NCI-H2196 treated with DMSO at 0.1 percent for 48 hours (cell line): Measurements from ENCODE around the gene PMPCA.

Source experiments
- DNase-seq: peaks from one replicate; lab custom pipeline; 2025; ENCODE audit not compliant: unreplicated experiment; lab: John Stamatoyannopoulos, UW

The PMPCA gene

DNA sequence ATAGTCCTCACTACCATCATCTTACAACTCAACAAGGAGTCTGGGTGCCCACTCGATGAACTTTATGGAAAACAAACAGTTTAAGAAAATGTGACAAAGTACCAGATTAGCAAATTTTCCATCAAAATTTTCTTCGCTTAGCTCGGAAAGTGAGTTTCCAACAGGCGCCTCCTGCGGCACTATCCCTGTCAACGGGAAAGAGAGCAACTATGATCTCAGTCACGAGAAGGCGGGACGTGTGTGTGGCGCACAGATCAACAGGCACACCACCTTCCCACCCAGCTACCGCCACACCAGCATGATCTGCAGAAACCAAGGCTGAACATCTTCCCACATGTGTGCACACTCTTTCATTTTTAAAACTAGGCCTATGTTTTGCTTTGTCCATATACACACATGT, 42.9 kb downstream of the PMPCA start:
- DNase-seq: no peak

DNA sequence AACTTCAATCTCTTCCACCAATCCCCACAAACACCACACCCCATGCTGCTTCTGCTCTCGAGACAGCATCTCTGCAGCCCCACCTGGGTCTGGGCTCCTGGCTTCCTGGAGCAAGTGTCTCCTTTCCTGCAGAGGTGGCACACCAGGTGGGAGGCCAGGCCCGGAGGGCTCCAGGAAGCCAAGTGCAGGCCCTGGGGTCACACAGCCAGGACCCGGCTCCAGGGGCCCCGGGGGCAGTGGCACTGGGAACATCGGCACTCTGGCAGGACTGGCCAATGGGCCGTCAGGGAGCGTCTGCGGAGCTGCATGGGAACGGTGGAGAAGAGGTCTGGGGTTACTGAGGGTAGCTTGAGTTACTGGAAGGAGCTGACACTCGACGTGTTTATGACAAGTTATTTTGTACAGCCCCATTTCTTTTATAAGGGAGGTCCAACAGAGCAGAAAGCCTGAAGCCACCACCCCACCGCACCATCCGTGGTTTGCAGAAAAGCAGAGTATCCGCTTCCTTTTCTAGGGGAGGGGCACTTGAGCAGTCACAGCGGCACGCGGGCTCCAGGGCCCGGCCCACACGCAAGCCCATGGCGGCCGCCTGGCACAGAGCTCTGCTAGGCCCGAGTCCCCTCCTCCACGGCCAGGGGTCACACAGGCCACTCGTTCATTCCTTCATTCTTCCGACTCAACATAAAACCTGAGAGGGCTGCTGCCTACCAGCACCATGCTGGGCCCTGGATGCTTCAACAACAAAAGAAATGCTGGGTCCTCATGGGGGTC, 43.8 kb downstream of the PMPCA start:
- no peak for DNase-seq

DNA sequence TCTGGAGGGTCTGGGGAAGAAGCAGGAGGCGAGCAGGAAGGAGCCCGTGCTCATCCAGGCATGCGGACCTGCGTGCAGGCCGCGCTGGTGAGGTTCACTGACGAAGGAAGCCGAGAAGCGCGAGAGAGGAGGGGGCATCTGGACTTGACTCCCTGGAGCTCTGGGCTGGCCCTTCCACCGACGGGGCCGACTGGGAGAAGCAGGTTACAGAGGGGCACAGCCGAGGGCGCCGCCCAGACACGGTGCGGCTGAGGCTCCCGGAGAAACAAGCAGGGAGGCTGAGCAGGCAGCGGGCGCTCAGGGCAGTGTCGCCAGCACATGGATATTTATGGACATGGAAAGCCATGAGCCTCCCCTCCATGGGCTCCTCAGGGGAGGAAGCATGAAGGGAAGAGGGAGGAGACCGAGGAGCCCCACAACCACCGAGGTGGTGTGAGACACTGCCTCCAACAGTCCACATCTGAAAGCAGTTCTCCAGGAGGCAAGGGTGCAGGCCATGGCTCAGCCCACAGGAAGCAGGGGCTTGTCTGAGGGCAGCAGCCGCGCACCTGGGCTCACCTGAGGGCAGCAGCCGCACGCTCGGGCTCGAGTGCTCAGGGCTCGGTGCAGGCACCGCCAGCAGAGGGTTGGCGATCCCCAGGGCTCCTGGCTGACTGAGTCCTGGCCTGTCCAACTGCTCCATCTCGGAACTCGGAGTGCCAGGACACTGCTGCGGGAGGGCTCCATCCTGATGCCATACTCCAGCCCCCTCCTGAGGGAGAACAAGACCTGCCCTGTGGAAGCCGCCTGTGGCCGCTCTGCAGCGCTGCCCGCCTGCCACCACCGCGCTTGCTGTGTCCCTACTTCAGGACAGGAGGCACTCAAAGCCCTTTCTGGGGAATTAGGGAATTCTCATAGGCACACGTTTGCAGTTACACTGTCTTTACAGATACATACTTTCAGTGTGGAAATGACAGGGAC, 44.9 kb downstream of the PMPCA start:
- no peak for DNase-seq

DNA sequence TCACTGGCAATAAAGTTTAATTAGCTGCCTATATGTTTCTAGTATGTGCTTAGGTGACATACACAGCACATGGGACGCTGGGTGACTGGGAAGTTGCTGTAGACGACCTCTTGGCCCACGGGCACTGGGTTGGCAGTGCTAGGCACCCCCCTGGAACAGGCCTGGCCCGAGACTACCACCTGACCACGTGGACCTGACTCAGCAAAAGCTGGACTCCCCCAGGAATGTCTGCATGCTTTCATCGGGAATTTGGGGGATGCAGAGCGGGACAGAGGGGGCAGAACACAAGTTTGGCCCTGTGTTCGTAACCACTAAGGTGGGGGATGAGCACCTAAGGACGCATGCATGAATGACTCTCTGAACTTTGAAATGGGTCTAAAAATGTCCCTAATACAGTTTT, 45.8 kb downstream of the PMPCA start:
- no peak for DNase-seq

DNA sequence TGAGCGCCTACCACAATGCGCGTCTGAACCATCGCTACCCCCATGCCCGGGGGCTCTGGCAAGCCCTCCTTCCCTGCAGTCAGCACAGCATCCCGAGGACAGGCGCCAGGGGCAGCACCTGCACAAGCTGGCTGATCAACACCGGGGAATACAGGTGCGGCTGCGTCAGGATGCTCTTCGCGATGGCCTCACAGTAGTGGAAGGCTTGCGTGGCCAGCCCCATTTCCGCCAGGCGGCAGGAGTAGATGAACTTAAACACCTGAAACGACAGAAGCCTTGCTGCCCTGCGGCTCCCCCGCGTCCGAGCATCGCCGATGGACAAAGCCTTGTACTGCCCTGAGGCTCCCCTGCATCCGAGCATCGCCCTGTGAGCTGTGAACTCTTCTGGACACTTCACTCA, 46.9 kb downstream of the PMPCA start:
- DNase-seq: no peak

DNA sequence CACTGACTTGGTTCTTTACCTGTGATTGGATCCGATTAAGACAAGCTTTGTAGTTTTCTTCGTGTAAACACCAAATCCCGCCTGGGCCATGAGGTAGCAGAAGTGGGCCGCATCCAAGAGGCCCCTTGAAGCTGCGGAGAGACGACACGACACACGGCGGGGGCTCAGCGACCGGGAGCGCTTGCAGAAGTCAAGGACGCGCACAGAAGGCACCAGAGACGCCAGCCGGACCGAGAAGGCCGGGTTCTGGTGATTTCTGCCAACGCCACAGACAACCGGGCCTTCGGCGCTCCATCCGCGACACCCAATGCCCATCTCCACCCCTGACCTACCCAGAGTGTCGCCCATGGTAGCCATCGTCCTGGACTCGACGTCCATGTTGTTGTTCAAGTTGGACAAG, 49.0 kb downstream of the PMPCA start:
- no peak for DNase-seq

DNA sequence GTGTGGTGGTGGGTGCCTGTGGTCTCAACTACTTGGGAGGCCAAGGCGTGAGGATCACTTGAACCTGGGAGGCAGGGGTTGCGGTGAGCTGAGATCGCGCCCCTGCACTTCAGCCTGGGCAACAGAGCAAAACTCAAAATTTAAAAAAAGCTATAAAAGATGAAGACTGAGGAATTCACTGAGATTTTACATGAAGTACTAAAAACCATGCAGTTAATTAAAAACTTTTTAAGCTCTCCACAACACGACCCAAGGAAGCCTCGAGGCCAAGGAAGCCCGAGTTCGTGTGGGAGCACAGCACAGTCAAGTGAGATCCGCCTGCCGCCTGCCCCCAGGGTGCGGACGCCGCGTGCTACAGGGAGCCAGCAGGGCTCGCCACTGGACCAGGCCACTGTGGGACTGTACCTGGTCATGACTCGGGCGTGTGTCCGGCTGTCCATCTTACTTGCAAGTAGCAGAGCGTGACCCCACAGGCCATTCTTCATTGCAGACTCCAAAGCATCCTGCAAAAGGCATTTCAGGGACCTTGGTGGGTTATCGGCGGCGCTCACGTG, 50.4 kb downstream of the PMPCA start:
- no peak for DNase-seq

DNA sequence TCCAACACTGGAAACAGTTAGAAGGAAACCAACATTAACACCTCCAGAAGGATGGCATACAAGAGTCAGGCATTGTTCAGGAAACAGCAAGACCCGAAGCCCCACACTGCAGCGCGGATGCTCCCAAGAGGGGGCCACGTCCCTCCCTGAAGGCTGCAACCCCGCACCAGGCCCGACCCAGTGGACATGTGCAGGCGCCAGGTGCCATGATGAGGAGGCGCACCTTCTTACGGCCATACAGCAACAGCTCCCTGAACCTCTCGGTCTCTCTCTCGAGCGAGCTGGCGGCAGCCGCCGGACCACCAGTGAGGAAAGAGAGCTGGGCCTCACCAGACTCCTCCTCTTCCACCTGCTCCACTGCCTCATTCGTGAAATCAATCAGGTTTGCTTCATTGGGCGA, 52.2 kb downstream of the PMPCA start:
- DNase-seq: no peak

DNA sequence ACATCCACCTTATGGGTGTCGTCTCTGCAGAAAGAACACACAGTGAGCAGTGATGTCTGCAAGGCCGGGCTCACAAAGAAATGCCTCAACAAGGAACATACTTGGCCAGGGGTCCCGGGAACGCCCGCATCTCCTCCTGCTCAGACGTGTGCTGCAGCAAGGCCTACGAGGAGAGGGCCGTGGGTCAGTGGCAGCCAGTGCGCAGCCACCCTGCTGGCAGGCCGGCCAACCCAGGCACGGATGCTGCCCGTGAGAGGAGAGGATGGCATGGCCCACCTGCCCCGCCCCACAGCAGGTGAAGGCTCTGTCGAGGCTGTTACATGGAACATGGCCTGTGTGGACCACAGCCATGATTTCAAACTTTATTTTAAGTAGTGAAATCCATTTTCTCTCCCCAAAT, 53.1 kb downstream of the PMPCA start:
- DNase-seq: no peak

DNA sequence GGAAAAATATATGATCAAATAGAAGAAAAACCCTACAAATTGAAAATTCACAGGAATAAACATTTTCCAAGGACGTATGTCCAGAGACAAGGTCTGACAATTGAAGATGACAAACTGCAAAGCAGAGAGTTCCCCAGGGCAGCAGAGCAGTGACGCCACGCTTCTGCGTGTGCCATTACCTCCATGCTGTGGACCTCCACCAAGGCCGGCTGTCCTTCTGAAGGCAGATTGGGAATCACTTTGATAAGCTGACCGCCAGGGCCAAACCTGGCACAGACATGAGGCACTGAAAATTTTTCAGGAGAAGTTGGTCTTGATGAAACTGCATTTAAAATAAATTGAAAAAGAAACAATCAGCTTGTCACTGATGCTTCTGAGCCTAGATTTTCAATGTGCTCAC, 53.8 kb downstream of the PMPCA start:
- no peak for DNase-seq

DNA sequence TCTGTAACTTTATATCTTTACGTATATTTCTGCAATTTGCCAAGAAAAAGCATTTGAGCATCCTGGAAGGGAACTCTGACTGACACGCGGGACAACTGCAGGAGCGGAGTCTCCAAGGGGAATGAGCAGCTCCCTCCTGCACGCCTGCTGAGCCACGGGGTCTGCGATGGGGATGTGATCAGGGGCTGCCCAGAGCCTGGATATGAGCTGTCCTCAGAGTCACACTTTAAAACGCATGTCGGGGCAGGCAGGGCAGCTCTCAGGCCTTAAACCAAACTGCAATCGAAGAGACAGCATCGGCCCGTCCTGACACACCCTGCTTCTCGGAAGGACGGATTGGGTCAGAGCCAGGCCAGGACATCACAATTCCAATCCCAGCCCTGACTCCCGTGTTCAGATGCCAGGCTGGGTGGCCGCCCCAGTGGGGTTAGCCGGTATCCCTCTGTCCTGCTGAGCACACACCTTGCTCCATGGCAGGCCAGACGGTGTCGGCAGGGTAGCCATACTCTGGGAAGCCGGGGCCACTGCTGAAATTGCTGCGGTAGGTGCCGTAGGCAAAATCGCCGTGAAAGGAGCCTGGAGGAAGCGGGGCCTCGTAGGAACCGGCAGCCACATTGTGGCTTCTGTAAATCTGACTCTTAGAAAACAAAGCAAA, 55.2 kb downstream of the PMPCA start:
- no peak for DNase-seq

DNA sequence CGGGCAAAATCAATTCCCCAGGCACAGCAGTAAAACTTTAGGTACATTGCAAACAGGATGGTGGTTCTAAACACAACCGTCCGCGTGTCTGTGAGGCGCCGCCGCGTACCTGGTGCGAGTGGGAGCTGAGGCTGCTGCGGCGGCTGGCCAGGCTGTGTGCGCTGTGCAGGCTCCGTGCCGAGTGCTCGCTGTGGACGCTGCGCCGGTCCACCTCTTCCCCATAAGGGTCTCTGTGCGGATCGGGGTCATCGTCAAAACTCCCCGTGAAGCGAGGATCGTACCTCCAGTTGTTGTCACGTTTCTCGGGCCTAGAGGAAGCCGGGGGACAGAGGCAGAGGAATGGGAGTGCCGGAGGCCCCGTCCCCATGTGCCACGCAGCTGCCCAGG, 55.7 kb downstream of the PMPCA start:
- no peak for DNase-seq

DNA sequence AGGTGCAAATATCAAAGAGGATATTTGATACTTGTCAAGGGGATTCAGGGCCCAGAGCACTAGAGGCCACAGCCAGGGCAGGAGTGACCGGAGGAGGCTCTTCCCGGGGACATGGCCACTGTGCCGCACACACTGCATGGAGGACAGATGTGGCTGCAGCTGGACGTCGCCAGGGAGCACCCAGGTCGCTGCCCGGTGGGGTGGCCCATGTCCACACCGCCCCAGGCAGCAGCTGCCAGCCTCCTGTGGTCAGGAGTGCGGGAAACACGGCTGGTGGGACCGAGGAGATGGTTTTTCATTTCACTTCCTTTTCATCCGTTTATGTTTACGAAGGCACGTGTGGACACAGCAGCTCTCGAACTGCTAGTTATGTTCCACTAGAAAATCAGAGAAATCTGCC, 57.3 kb downstream of the PMPCA start:
- peak; percentile 22 for DNase-seq

DNA sequence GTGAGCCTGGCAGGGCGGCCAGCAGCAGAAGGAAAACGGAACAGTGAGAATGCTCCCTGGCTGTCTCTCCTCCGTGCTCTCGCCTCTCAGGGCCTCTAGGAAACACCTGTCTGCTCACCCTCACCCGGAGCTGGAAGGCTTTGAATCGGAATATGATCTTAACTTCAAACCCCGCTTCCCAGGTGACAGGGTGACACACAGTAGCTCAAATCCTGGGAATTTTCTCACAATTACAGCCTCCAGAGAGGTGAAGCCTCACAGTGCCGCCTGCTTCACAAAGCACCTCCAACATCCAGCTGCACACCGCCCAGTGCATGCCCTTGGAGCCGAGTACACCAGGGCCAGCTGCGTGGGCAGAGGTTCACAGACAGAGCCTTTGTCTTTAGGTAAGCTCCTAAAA, 59.9 kb downstream of the PMPCA start:
- no peak for DNase-seq

DNA sequence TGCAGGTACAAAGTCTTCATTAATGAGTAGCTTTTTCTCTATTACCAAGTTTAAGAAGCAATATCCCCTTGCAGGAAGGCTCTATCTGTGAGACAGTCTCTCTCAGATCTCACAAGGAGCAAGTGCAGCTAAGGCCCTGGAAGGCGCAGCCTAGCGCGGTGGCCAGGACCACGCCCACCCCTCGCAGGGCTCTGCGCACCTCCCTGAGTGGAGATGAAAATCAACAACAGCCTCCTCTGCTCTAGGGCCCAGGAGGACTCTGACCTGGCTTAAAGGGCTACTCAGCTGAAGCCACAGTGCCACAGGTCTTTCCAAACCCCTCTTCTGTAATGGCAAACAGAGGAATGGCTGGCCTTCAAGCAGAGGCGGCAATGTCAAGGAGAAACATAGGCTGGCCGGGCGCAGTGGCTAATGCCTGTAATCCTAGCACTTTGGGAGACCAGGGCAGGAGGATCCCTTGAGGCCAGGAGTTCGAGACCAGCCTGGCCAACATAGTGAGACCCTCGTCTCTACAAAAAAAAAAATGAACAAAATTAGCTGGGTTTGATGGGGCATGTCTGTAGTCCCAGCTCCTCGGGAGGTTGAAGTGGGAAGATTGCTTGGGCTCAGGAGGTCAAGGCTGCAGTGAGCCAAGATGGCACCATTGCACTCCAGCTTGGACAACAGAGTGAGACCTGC, 60.5 kb downstream of the PMPCA start:
- DNase-seq: no peak

DNA sequence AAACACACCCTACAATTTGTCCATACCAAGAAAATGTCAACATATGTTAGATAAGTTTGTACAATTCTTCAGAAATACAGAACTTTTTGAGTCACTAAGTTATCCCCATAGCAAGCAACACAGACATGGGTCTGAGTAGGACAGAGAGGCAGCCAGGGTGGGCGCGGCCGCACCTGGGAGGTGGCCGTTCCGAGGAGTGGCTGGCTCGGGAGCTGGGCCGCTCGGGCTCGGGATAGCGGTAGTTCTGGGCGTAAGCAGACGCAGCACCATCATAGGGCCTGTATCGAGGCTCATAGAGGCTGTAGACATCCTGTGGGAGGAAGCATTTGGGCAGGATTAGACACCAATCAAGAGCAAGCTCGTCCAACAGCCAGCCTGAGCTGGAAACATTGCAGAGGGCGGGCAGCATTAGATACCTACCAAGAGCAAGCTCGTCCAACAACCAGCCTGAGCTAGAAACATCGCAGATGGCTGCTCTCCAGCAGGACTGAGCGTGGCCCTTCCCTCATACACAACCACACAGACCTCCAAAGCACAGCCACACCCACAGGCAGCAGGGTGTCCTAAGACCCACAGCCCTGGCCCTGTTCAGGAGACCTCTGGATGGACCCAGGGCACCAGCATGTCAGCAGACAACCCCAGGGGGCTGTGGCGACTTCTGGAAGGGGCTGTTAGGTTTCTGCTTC, 61.5 kb downstream of the PMPCA start:
- no peak for DNase-seq

DNA sequence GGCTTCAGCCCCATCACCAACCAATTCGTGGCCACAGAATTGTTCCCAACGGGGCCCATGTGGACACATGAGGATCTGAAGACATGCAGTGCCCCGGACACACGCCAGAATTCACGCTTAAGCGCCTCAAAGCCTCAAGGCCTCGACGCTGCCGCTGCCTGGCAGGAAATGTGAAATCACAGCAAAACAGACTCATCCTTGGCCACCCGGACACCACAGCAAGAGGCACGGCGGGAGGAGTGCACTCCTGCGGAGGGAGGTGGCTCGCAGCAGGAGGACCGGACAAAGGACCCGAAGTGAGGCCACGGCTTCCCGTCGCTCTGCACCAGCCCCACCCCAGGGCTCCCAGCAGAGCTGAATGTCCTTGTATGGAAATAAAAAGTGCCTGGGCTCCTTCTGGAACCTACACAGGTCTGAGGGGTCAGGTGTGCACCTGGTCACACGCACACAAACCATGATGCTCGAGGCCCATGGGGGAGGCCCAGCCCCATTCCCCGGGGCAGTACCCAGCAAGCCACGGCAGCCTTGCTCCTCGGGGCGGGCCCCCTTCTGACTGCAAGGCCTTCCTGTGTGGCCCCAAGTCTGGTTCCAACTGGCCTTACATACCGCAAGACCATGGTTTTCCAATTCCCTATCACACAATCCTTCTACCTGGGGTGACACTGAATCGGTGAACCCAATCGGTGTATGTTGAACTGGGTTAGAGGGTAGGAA, 62.3 kb downstream of the PMPCA start:
- DNase-seq: no peak

DNA sequence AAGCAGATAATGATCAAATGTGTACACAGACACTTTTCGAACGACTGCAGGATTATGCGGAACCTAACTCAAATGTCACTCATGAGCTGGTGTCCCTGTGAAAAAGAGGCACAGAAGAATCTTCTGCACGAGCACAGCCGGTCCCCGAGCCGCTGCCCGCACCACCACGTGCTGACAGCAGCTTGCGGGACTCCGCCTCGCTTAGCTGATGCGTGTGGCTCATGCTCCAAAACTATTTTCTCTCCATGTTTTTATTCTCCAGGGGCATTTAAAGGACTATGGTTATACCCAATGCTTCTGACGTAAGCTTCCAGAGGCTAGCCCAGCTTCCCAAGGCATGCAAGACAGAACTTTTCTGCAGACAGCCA, 62.9 kb downstream of the PMPCA start:
- DNase-seq: no peak
